ENCODE measurements around the gene PMF1. TPM values are rescaled to one million over a fixed set of nuclear protein-coding genes. Genes with fewer than 3 reads are reported as not detected.
A peak's percentile ranks its signal among the peaks of the same experiment; 100 is the strongest.

The PMF1 gene
- polyA plus RNA-seq, 2 of the 4 experiments (the other 2 are of a cell fraction): 59.8 to 63.9 TPM

GRCh38 chr1:156259805-156260204 is 47.0 kb downstream of the PMF1 start:
- H3K4me2 ChIP-seq: no peak overlapping the region
- POLR2A ChIA-PET: interaction anchor here (1.7 kb wide), 1 partner anchor 23 kb away, joined by 5 read pairs; the partner anchor contains the start of gene SMG5
- H3K9me3 ChIP-seq: no peaks in the 10 kb centered on the region
- FAIRE-seq (no peak), ATAC-seq (peak; percentile 68 to 71; a peak in 4 of 6 replicates), DNase-seq (ENCODE audit: low read depth in 1 of 2, low spot score in 1 of 2) (peak in 1 of 2 experiments; percentile 38)
- H3K27ac ChIP-seq: no peak overlapping the region
- CTCF ChIA-PET: interaction anchor here (0.6 to 4.5 kb wide), 10 partner anchors 8 to 123 kb away, joined by 3 to 25 read pairs (median 5); partner anchors contain the start of gene PAQR6
- WGBS (ENCODE audit: missing lambda C conversion rate): 90% methylated on average over 3 of the region's 3 CpGs
- H3K4me3 ChIP-seq: no peak overlapping the region
- peaks cover 15% of the 10 kb centered on the region for H3K4me1 ChIP-seq
- TF ChIP-seq RAD21 (conservative IDR thresholded peaks at IDR 0.05 in 1 of 2, IDR thresholded peaks at IDR 0.05 in 1 of 2) (0 out of 5 replicates have a peak, but pooled peaks of 1 of the 2 experiments have one; percentile 16), RNF2 (IDR thresholded peaks at IDR 0.05; ENCODE audit: borderline replicate concordance, low read depth) (no peak), CTCF (IDR thresholded peaks at IDR 0.05) (0 out of 3 replicates have a peak, but pooled peaks have one; percentile 9)

DNA sequence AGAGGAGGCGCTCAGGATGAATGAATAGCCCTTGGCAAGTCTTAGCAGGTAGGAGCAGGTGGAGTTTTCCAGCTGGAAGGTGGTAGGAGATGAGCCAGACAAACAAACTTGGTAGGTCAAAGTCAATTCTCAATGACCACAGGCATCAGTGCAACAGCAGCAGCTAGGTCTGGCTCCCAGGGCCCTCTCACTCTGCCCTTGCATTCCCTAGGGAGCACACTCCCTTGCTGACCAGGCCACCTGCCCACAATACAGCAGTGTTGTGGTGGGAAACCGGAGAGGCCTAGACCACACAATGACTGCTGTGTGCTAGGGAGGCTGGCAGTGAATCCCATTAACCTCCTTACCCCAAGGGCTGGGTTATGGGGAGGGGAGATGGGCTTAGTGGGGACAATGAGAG is 48.1 kb downstream of the PMF1 start:
- peaks cover 15% of the 10 kb centered on the region for H3K4me1 ChIP-seq
- no peak for TF ChIP-seq RCOR1 (IDR thresholded peaks at IDR 0.05; ENCODE audit: low read depth, low read length)
- no peak for TF ChIP-seq REST (IDR thresholded peaks at IDR 0.05)
- TF ChIP-seq CTCF (IDR thresholded peaks at IDR 0.05): no peak
- TF ChIP-seq RNF2 (IDR thresholded peaks at IDR 0.05; ENCODE audit: borderline replicate concordance, low read depth): no peak
- TF ChIP-seq EP300 (IDR thresholded peaks at IDR 0.05): no peak
- no peak for TF ChIP-seq MYC (IDR thresholded peaks at IDR 0.05; ENCODE audit: borderline replicate concordance, low read length)
- no peak for TF ChIP-seq ZFP36 (IDR thresholded peaks at IDR 0.05; ENCODE audit: borderline replicate concordance, partially characterized antibody)
- no peak for TF ChIP-seq FOSL2 (IDR thresholded peaks at IDR 0.05)
- no peak for TF ChIP-seq FOSL2 (CRISPR knock-in tag; IDR thresholded peaks at IDR 0.05)
- no peak for TF ChIP-seq MAZ (IDR thresholded peaks at IDR 0.05; ENCODE audit: borderline replicate concordance, low read depth, low read length)
- TF ChIP-seq MAFK (IDR thresholded peaks at IDR 0.05; ENCODE audit: partially characterized antibody): no peak
- no peak for TF ChIP-seq CEBPB (IDR thresholded peaks at IDR 0.05)
- TF ChIP-seq, protein P1, sequence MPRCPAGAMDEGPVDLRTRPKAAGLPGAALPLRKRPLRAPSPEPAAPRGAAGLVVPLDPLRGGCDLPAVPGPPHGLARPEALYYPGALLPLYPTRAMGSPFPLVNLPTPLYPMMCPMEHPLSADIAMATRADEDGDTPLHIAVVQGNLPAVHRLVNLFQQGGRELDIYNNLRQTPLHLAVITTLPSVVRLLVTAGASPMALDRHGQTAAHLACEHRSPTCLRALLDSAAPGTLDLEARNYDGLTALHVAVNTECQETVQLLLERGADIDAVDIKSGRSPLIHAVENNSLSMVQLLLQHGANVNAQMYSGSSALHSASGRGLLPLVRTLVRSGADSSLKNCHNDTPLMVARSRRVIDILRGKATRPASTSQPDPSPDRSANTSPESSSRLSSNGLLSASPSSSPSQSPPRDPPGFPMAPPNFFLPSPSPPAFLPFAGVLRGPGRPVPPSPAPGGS (IDR thresholded peaks at IDR 0.05): no peak
- TF ChIP-seq KDM5A (IDR thresholded peaks at IDR 0.05): no peak
- H3K4me3 ChIP-seq: no peak overlapping the region
- WGBS (ENCODE audit: missing lambda C conversion rate): 100% methylated on average over 1 of the region's 2 CpGs
- ATAC-seq (no peak), FAIRE-seq (no peak), DNase-seq (ENCODE audit: low read depth in 1 of 2, low spot score in 1 of 2) (no peak)
- no peaks in the 10 kb centered on the region for H3K9me3 ChIP-seq
- POLR2A ChIA-PET: interaction anchor here (1.7 kb wide), 1 partner anchor 22 kb away, joined by 5 read pairs; the partner anchor contains the start of gene SMG5
- H3K4me2 ChIP-seq: no peak overlapping the region
- no peak overlapping the region for H3K27ac ChIP-seq
- CTCF ChIA-PET: interaction anchor here (1.1 to 4.5 kb wide), 5 partner anchors 9 to 124 kb away, joined by 3 to 25 read pairs (median 12); partner anchors contain the start of gene PAQR6

All from A549 (cell line).